ENCODE measurements around the gene CCDC15. TPM values are rescaled to one million over a fixed set of nuclear protein-coding genes. Genes with fewer than 3 reads are reported as not detected.

CCDC15 gene
- polyA plus RNA-seq, 3 donors = 0.43 to 1.7 (median 0.60) TPM

DNA sequence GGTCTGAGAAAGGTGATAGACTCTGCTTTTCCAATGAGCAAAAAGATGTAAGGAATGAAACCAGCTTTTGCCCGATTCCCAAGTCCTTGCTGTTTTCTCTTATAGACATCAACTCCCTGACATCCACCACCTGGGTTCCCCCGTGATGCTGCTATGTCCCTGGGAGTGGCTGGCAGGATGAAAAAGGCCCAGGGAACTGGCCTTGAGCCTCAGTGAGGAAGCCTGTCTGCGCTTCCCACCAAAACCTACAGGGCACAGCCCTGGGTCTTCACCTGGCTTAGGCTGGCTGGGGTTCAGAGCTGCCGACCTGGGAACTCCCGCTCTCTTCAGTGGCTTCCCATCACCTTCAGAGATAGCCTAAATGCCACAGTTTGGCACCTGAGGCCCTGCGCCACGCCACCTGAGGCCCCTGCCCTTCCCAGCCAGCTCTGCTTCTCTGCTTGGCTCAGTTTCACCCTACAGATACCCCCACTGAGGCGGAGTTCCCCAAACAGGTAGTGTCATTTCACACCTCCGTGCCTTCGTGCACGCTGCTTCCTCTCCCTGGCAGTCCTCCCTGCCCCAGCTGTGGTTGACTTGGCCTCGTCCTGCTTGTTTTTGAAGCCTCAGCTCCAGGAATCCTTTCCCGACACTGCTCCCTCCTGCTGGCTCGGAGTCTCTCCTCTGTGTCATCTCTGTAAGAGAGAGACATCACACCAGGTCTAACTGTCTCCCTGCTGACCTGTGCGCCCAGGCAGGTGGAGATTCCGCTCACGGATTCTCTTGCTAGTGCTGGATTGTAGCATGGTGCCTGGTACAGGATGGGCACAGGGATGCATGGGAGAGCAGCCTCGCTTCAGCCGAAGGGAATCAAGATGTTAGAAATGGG is 119.8 kb downstream of the CCDC15 start:
- WGBS, 3 donors = 83 to 90% (median 86%) methylated on average over 19 of the region's 19 CpGs
- no peak overlapping the region for H3K27ac ChIP-seq (ENCODE audit: low read depth, low read length)

DNA sequence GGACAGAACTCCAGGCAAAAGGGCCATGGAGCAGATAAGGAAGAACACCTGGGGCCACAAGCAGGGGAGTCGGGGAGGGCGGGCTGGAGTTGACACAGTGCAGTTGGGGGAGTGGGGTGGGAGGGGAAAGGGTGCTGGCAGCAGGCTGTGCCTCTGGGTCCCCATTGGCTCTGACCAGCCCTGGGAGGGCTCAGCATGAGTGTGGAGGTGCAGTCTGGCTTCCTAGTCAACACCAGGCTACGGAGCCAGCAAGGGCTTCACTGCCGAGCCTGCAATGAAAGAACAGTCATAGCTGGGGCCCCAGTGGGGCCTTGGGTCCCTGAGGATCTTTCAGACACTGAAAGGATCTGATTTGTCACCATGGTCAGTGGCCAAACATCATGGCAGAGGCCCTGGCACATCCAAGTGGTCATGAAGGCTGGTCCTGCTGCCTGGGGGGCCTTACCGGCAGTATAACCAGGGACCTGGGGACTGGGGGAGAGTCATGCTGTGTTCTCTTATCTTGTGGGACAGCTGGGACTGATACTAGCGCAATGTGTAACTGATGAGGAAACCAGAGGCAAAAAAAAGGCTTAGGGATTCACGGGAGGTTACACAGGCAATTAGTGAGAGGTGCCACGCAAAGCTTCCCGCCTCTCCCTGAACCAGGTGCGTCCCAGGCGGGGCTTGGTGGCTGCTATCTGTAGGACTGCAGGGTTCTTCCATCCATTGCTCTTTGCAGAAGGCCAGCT is 120.7 kb downstream of the CCDC15 start:
- no peak overlapping the region for H3K27ac ChIP-seq (ENCODE audit: low read depth, low read length)
- WGBS, 3 donors = 70 to 88% (median 76%) methylated on average over 11 of the region's 11 CpGs

DNA sequence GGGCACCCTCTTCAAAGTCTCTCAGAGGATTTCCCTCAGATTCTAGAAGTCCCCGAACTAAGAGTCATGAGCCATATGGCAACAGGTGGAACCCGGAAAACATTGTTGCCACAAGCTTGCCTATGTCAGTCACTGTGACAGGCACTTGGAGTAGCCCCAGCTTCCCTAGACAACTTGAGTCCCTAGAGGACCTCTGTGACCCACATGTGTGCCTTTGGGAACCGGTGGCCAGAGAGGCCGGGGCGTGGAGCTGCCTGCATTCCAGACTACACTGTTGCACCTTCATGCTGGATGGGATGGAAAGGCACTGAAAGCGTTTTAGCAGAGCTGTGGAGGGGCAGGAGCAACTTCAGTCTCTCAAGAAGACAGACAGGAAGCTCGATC is 121.2 kb downstream of the CCDC15 start:
- 83 to 89% (median 84%) methylated on average over 7 of the region's 7 CpGs for WGBS, 3 donors

DNA sequence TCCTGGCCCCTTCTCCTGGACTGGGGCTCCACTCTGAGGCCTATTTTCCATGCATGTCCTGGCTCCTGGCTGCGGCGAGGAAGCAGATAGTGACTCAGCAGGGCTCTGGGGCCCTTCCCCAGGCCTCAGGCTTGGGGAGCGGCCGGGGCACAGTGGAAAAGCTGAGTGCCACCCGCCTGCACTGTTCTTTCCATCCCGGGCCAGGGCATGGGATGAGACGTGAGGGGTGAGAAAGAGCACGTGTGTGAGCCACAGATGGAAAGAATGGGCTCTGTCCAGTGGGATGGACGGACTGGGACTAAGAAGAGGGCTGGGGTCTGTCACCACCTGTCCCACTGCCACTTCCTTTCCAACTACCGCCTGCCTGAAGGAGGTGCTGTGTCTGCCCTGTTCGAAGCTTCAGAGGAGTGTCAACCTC is 121.9 kb downstream of the CCDC15 start:
- 82 to 84% (median 82%) methylated on average over 11 of the region's 11 CpGs for WGBS, 3 donors
- no peak overlapping the region for H3K27ac ChIP-seq (ENCODE audit: low read depth, low read length)

More for the DNA sequence above, 121.2 kb downstream of the CCDC15 start:
- no peak overlapping the region for H3K27ac ChIP-seq (ENCODE audit: low read depth, low read length)

DNA sequence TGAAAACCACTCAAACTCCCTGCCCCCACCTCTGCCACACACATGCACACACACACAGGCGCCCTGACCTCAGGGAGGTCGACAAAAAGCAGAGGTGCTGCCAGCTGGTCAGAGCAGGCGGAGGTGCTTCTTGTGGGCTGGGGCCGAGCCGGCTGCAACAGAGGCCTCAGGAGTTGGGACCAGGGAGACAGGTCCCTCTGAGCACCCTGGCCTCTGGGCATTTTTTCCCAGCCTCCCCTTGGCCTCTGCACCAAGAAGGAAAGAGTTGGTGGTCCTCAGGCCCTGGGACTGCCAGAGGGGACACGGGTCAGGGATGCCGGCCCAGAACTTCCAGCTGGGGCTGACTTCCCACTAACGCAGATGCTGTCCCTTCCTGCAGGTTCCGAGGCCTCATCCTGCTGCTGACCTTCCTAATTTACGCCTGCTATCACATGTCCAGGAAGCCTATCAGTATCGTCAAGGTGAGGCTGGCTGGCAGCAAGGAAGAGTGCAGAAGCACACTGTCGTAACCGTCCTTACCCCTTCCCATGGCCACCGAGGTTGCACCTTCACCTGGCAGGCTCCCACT is 122.5 kb downstream of the CCDC15 start:
- no peak overlapping the region for H3K27ac ChIP-seq (ENCODE audit: low read depth, low read length)
- WGBS, 3 donors = 73 to 78% (median 75%) methylated on average over 14 of the region's 14 CpGs

DNA sequence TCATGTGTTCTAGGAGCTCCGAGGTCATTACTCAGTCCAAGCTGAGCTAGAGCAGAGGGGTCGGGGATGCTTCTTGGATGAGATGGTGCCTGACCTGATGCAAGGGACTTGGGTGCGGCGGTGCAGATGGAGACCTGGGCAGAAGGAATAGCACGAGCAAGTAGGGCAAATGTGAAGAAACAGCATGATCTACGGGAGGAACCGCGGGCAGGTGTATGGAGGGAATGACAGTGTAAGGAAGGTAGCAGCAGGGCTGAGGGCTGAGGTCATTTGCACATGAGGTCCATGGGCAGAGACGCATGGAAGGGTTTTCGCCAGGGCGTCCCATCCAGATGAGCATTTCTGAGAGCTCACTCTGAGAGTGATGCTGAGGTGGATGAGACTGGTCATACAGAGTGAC is 124.0 kb downstream of the CCDC15 start:
- 90 to 96% (median 91%) methylated on average over 11 of the region's 11 CpGs for WGBS, 3 donors

DNA sequence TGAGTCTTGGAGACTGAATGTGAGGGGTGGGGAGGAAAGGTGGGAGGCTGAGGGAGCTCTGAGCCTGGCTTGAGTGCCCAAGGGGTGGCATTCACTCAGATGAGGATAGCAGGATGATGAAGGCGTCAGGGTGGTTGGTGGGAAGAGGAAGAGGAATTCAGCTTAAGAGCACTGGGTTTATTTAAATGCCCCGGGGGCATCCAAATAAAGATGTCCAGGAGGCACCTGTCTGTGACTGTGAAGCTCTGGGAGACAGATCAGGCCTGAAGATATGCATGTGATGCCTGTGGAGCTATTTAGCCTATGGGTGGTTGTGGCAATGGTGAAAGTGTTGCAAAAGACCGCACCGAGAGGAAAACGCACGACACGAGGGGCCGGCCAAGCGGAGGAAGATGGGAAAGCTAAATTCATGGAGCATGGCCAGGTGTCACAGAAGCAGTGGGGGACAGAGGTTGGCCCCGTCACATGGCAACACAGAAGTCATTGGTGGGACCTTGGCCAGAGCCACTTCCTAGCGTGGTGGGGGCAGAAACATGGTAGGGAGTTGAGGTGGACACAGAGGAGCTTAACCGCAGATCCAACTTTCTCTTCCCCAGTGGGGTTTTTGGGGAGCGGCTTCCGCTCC is 124.6 kb downstream of the CCDC15 start:
- 87 to 91% (median 91%) methylated on average over 14 of the region's 14 CpGs for WGBS, 3 donors
- no peak overlapping the region for H3K27ac ChIP-seq (ENCODE audit: low read depth, low read length)

More for the DNA sequence above, 124.0 kb downstream of the CCDC15 start:
- no peak overlapping the region for H3K27ac ChIP-seq (ENCODE audit: low read depth, low read length)

DNA sequence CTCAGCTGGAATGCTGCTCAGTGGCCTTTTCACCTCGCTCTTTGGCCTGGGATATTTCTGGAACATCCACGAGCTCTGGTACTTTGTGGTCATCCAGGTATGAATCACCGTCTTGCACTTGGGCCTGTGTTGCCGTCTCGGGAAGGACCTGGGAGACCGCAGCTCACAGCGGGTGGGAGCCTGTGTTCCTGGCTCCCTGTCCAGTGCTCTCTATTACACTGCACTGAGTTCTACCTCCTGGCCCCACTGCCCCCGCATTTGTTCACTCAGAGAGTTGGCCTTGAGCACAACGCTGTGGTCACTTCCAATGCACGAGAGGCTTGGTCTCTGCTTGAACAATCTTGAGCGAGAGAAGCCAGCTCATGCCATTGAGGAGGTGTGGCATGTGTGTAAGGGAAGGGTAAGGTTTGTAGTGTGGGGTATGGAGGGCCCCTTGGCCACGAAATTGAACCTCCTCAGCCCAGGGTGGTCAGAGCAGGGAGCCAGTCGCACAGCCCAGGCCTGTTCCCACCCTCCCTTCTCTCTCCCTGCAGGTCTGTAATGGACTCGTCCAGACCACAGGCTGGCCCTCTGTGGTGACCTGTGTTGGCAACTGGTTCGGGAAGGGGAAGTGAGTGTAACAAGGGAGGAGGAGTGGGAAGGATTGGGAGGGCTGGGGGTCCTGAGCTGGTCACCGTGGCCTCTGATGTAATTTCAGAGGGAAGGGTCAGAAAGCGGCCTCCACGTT is 125.3 kb downstream of the CCDC15 start:
- 73 to 81% (median 77%) methylated on average over 18 of the region's 18 CpGs for WGBS, 3 donors
- H3K27ac ChIP-seq (ENCODE audit: low read depth, low read length) = no peak overlapping the region

DNA sequence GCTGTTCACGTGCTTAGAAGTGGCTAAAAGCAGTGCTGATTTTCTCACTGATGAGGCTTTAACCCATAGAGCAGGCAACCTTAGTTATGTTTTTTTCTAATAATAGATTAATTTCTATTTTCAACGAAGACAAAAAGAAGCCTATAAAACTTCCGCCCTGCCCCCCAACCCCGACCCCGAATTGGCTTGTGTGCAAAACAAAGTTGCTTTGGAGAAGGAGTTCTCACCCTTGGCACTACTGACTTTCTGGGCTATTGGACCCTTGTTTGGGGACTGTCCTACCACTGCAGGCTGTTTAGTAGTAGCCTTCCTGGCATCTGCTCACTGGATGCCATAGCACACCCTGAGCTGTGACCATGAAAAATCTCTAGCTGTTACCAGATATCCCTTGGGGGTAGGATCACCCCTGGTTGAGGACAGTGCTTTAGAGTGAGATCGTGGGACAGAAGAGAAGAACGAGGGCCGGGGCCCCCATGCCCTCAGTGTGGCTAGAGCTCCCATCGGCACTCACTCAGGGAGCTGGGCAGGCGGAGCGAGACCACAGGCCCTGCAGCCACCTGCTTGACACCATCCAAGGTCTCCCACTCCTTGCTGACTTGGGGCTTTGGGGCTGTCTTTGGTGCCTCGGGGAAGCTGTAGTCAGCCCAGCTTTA is 126.0 kb downstream of the CCDC15 start:
- WGBS, 3 donors = 80 to 84% (median 81%) methylated on average over 12 of the region's 12 CpGs
- no peak overlapping the region for H3K27ac ChIP-seq (ENCODE audit: low read depth, low read length)

DNA sequence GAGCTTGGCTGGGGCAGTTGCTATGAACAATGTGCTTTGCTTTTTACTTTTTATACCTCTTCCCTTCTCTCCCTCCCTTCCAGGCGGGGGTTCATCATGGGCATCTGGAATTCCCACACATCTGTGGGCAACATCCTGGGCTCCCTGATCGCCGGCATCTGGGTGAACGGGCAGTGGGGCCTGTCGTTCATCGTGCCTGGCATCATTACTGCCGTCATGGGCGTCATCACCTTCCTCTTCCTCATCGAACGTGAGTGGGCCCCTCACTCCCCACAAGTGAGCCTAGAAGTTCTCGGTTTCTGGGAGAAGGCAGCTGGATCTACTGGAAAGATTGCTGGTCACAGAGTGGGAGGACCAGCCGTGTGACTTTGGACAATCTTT is 126.5 kb downstream of the CCDC15 start:
- H3K27ac ChIP-seq (ENCODE audit: low read depth, low read length) = no peak overlapping the region
- 84 to 86% (median 85%) methylated on average over 12 of the region's 12 CpGs for WGBS, 3 donors

DNA sequence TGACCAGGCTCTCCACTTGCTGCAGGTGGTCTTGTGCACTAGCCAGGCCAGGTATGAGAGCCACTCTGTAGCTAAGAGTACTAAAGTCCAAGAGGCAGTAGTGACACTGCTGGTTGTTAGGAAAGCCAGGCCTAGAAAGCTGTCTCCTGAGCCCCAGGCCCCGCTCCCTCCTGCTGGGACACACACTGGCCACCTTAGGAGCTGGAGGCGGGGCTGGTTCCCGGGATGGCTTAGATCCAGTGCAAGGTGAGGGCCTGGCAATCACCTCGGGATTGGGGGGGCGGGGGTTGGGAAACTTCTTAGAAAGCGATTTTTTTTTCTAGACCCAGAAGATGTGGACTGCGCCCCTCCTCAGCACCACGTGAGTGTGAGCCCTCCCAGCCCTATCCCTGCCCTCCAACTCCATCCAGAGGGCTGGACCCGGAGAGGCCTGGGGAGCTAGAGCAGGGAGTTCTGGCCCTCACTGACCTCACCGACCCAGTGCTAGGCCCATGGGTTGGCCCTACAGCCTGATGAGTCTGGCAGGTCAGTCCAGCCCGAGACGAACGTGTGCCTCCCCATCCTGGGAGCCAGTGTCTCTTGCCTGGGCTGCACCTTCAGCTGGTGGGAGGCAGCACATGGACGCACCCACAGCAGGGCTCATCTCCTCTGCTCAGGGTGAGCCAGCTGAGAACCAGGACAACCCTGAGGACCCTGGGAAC is 127.2 kb downstream of the CCDC15 start:
- WGBS, 3 donors = 73 to 78% (median 74%) methylated on average over 13 to 14 of the region's 14 CpGs
- H3K27ac ChIP-seq (ENCODE audit: low read depth, low read length) = no peak overlapping the region

DNA sequence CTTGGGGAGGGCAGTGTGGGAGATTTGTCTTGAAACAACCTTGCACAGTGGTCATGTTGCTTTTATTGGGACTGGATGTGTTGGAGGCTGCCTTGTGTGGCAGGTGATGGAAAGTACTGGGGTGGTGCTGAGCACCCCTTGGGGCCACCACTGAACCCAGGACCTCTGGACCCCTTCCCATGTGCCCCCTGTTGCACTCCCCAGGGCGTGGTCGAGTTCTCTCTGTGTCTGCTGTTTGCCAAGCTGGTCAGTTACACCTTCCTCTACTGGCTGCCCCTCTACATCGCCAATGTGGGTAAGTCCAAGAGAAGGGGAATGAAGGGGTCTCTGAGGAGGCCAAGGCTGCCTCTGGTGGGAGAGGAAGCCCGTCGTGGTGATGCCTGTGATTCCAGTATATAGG is 128.0 kb downstream of the CCDC15 start:
- WGBS, 3 donors = 85 to 90% (median 87%) methylated on average over 5 of the region's 5 CpGs
- no peak overlapping the region for H3K27ac ChIP-seq (ENCODE audit: low read depth, low read length)

DNA sequence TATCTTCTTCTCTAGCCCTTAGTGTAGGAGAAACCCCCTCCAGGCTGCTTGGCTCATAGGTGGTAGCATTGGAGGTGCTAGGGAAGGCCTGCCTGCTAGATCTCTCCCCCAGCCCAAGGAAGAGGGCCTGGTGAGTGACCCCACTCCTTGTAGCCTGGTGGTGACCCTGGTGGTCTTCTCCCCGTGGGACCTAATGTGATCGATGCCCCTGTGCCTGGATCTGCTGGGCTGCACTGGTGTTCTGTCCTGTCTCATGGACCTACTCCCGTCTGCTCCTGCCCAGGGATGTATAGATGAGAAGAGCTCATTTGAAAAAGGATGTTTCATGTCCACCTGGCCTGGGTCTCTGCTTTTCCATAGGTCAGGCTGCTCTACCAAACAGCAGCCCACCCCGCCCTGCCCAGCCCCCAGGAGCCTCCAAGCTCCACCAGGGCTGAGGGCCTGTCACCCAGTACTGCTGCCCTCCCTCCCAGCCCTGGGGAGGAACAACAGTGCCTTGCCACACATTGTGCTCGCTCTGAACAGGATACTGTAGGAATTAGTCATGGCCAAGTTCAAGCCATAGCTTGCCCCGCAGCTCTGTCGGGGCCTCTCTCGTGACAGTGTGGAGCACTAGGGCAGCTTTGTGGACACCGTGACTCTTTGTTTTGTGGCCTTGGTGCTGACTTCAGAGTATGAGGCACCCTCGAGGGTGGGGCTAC is 128.8 kb downstream of the CCDC15 start:
- WGBS, 3 donors = 65 to 83% (median 72%) methylated on average over 10 of the region's 10 CpGs
- H3K27ac ChIP-seq (ENCODE audit: low read depth, low read length) = no peak overlapping the region

DNA sequence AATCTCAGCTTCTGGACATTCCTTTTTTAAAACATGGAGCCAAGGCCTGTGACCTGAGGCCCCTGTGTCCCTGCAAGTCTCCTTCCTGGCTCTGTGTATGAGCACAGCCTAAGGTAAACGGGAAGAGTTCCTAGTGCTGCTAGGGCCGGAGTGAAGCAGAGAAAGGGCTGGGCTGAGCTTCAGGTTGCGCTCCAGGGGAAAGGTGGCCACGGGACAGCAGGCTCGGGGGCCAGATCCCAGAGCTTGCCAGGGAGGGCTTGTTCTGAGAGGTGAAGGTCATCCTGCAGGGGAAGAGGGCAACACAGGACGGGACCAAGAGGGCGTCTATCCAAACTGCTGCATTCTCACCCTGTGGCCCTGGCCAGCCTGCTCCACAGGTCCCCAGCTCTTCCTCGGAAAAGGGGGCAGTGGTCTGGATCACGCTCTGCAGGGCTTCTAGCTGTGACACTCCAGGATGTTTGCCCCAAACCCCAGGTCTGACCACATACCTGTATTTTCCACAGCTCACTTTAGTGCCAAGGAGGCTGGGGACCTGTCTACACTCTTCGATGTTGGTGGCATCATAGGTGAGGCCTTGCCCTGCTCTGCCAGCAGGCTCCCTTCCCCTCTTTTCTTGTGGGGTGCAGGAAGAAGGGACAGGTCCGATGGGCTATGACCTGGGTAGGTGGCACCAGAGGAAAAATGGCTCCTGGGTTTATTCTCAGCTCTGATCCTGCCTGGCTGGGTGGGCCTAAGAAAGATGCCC is 129.5 kb downstream of the CCDC15 start:
- no peak overlapping the region for H3K27ac ChIP-seq (ENCODE audit: low read depth, low read length)
- WGBS, 3 donors = 71 to 85% (median 77%) methylated on average over 10 to 11 of the region's 11 CpGs

DNA sequence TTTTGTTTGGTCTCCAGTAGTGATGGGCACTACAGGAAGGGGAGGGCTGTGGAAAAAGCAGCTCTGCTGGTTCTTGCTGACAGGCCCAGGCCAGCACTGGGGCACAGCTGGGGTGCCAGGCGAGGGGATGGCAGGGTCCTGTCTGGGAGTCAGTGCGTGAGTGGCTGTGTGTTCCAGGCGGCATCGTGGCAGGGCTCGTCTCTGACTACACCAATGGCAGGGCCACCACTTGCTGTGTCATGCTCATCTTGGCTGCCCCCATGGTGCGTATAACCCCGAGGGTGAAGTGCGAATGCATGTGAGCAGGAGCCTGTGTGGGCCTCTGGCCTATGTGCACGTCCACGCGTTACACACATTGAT is 130.0 kb downstream of the CCDC15 start:
- H3K27ac ChIP-seq (ENCODE audit: low read depth, low read length) = no peak overlapping the region
- WGBS, 3 donors = 93 to 96% (median 94%) methylated on average over 11 of the region's 11 CpGs

DNA sequence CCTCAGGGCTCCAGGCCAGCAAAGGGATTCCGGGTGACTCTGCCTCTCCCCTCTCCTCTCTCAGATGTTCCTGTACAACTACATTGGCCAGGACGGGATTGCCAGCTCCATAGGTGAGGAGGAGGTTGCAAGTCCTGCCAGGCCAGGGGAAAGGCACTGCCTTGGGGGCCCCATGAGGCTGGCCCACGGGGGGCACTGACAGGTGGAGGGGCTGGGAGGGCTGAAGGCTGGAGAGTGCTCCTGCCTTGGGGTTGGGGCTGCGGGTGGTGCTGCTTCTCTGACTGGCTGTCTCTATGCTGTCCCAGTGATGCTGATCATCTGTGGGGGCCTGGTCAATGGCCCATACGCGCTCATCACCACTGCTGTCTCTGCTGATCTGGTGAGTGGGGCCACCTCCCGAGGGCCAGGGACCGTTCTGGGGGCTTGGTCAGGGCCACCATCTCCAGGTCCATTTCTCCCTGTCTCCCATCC is 130.8 kb downstream of the CCDC15 start:
- no peak overlapping the region for H3K27ac ChIP-seq (ENCODE audit: low read depth, low read length)
- 74 to 92% (median 86%) methylated on average over 8 of the region's 8 CpGs for WGBS, 3 donors

Measured in adipose tissue (tissue), 3 donors.